GM18498 (cell line): ENCODE results near the gene PKD1L1.
A peak's percentile ranks its signal among the peaks of the same experiment; 100 is the strongest.
"Not testable (repeated sequence)": the region's sequence is repeated elsewhere in the genome, so short reads cannot be mapped to it uniquely, and the experiment has no call there.

Source experiments
- ATAC-seq: cut with Tn5 transposase; IDR thresholded peaks from one replicate; pipeline ENCODE4 v1.9.1; 2021; ENCODE audit warnings: mild to moderate bottlenecking, moderate library complexity; ENCODE audit not compliant: unreplicated experiment

PKD1L1 gene

GRCh38 chr7:47956220-47956619, 8.0 kb upstream of the PKD1L1 start:
- ATAC-seq: no peak

- ATAC-seq: peak; percentile 25
Observed at GRCh38 chr7:47954231-47954911, 6.1 kb upstream of the PKD1L1 start.

- peak; percentile 70 for ATAC-seq
Observed at GRCh38 chr7:47953822-47954221, 5.6 kb upstream of the PKD1L1 start.

- ATAC-seq: no peak
Observed at GRCh38 chr7:47952224-47952623, 4.0 kb upstream of the PKD1L1 start.

- ATAC-seq: no peak
Observed at GRCh38 chr7:47951374-47951773, 3.1 kb upstream of the PKD1L1 start.

- ATAC-seq: no peak
Observed at GRCh38 chr7:47950714-47951113, 2.4 kb upstream of the PKD1L1 start.

GRCh38 chr7:47949703-47950102, 1.4 kb upstream of the PKD1L1 start:
- no peak for ATAC-seq

- no peak for ATAC-seq
Observed at GRCh38 chr7:47947355-47947749, 914 bp downstream of the PKD1L1 start.

- no peak for ATAC-seq
Observed at GRCh38 chr7:47946581-47947354, 1.5 kb downstream of the PKD1L1 start.

- peak; percentile 62 for ATAC-seq
Observed at GRCh38 chr7:47945261-47946015, 2.8 kb downstream of the PKD1L1 start.

- peak; percentile 10 for ATAC-seq
Observed at GRCh38 chr7:47944536-47945260, 3.6 kb downstream of the PKD1L1 start.

- no peak for ATAC-seq
Observed at GRCh38 chr7:47943676-47944474, 4.4 kb downstream of the PKD1L1 start.

GRCh38 chr7:47942651-47943050, 5.6 kb downstream of the PKD1L1 start:
- not testable (repeated sequence) for ATAC-seq

GRCh38 chr7:47942132-47942531, 6.1 kb downstream of the PKD1L1 start:
- ATAC-seq: no peak

- ATAC-seq: no peak
Observed at GRCh38 chr7:47941136-47941844, 7.0 kb downstream of the PKD1L1 start.

- no peak for ATAC-seq
Observed at GRCh38 chr7:47940088-47941013, 7.9 kb downstream of the PKD1L1 start.

GRCh38 chr7:47939425-47940036, 8.7 kb downstream of the PKD1L1 start:
- ATAC-seq: no peak

GRCh38 chr7:47938574-47939165, 9.6 kb downstream of the PKD1L1 start:
- no peak for ATAC-seq
